ENCODE measurements around the gene ATXN7.

Gene ATXN7

DNA sequence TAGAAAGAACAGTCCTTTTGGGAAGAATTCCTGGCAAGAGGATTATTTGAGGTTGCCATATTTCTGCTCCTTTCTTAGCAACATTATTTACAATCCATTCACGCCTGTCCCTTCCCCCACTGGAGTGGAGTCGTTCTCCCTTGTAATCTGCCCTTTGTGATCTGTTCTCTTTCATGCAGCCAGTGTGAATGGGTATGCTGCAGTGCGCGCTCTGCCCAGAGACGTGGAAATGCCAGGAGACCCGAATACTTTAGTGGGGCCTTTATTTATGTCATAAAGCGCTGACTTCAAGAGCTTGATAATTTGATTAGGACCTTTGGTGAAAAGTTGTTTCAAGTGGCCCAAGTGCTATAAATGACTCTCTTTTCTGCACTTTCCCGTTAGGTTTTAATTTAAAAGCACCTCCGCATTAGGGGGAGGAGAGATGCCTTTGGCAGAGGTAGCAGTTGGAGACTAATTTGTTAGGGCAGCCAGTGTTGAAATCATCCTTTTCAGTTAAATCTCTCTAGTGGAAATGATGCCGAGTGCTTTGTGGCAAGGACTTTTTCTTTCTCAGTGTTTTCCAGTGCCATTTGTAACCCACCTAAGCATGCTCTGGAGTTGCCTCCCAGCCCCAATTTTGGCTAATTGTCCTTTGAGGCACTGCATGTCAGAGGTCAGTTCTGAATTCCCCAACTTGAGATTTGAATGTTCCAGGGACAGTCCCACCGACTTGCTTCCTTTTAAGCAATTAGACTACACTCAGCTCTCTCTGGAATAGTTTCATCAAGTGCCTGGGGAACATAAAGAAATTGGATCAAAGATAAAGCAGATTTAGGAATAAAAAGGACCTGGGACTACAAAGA is 107.2 kb downstream of the ATXN7 start:
- no peak for TF ChIP-seq CTCF (IDR thresholded peaks at IDR 0.05)
- TF ChIP-seq ZFX (IDR thresholded peaks at IDR 0.05; ENCODE audit: borderline replicate concordance), result no peak
- no peak overlapping the region for H3K27ac ChIP-seq

DNA sequence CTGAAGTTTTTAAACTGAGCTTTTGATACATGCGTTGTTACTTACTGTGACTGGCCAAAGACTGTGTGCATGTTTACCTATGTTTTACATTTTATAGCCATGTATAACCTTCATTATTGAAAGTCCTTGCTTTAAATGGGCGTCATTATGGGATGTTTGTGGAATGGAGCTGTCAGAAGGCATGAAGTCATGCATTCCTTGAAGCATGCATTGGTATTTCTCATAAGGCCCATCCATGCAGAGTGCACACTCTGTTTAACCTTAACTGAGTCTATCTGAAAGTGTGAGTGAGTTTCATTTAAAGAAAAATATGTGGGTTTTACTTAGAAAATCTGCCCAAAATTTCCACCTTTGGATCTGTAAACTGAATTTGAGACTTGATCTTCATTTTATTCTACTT is 108.5 kb downstream of the ATXN7 start:
- no peak overlapping the region for H3K27ac ChIP-seq
- TF ChIP-seq ZFX (IDR thresholded peaks at IDR 0.05; ENCODE audit: borderline replicate concordance), result no peak
- no peak for TF ChIP-seq CTCF (IDR thresholded peaks at IDR 0.05)

GRCh38 chr3:63972987-63973386 is 109.3 kb downstream of the ATXN7 start:
- H3K27ac ChIP-seq, result no peak overlapping the region
- TF ChIP-seq ZFX (IDR thresholded peaks at IDR 0.05; ENCODE audit: borderline replicate concordance) (no peak), CTCF (IDR thresholded peaks at IDR 0.05) (no peak)

DNA sequence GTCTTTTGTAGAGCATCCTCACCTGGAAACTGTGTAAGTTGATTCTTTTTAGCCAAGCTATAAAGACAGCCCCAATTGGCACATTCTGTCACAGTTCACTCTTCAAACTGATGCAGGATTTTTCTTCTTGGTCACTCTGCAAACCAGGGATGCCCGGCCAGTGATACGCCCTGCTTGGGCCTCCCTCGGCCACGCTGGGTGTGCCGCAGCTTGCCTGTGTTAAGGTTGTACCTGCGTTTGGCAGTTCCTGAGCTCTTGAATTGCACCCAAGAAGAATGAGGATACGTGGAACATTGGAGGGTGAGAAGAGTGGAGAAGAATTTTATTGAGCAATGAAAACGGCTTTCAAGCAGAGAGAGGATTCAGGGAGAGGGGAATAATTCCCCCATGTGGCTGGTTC is 109.7 kb downstream of the ATXN7 start:
- no peak overlapping the region for H3K27ac ChIP-seq
- TF ChIP-seq ZFX (IDR thresholded peaks at IDR 0.05; ENCODE audit: borderline replicate concordance), result no peak
- TF ChIP-seq CTCF (IDR thresholded peaks at IDR 0.05), result no peak

GRCh38 chr3:63974451-63974850 is 110.8 kb downstream of the ATXN7 start:
- TF ChIP-seq CTCF (IDR thresholded peaks at IDR 0.05), result no peak
- no peak for TF ChIP-seq ZFX (IDR thresholded peaks at IDR 0.05; ENCODE audit: borderline replicate concordance)
- no peak overlapping the region for H3K27ac ChIP-seq

GRCh38 chr3:63975723-63976122 is 112.1 kb downstream of the ATXN7 start:
- no peak overlapping the region for H3K27ac ChIP-seq
- TF ChIP-seq ZFX (IDR thresholded peaks at IDR 0.05; ENCODE audit: borderline replicate concordance) (no peak), CTCF (IDR thresholded peaks at IDR 0.05) (no peak)

DNA sequence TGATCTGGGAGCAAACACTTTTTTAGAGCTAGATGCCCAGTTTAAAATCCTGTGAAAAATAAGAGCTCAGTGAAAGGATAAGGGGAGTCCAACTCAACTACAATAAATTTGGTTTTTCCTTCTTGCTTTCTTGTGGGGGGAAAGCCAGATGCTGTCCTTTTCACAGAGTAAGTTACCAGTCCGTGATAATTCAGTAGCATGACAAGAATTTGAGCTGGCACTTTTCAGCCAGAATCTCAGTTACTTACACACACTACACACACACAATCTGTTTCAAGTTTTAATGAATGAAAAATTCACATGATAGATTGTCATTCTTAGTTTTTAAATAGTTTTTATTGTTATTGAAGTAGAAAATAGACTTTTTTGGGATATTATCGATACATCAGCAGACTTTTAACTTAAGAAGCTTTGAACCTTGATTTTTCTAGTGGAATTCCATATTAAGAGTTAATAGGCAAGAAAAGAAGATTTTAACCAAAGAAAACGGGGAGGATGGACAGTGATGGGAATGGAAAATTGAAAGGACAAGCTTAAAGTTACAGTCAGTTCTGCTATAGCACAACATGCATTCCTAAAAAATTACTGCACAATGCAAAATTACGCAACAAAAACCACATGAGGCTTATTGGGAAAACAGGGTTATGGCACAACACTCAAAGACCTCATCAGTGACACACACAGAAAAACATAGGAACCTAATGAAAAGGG is 112.6 kb downstream of the ATXN7 start:
- no peak overlapping the region for H3K27ac ChIP-seq
- TF ChIP-seq CTCF (IDR thresholded peaks at IDR 0.05) (no peak), ZFX (IDR thresholded peaks at IDR 0.05; ENCODE audit: borderline replicate concordance) (no peak)

Data from 22Rv1 (cell line).